GM23248 (cell line): Measurements from ENCODE around the gene NDUFV2. TPM values are rescaled to one million over a fixed set of nuclear protein-coding genes. Genes with fewer than 3 reads are reported as not detected.

Experiments used
- DNase-seq: peaks from one replicate; pipeline ENCODE4 v3.0.0-alpha.2; 2015
- H2AFZ ChIP-seq: fragments of 200-600 bp; sonication (generic); 2 replicates; pipeline ENCODE4 v1.6.1; 2016; ENCODE audit warnings: antibody characterized with exemption
- H3F3A ChIP-seq: fragments of 200-600 bp; sonication (generic); 2 replicates; pipeline ENCODE4 v1.6.1; 2016; ENCODE audit warnings: mild to moderate bottlenecking, antibody characterized with exemption, mixed run types; ENCODE audit not compliant: insufficient read depth
- H3K27ac ChIP-seq: fragments of 200-600 bp; sonication (generic); 2 replicates; pipeline ENCODE4 v1.5.1; 2016; ENCODE audit warnings: mild to moderate bottlenecking
- H3K27me3 ChIP-seq: fragments of 200-600 bp; sonication (generic); replicated peaks from 2 replicates; pipeline ENCODE4 v1.6.1; 2016; ENCODE audit warnings: mild to moderate bottlenecking; ENCODE audit not compliant: insufficient read depth
- H3K36me3 ChIP-seq: fragments of 200-600 bp; sonication (generic); 2 replicates; pipeline ENCODE4 v1.6.1; 2016; ENCODE audit warnings: low read depth, mild to moderate bottlenecking
- H3K4me1 ChIP-seq: fragments of 200-600 bp; sonication (generic); 2 replicates; pipeline ENCODE4 v1.6.1; 2016; ENCODE audit warnings: mild to moderate bottlenecking; ENCODE audit not compliant: insufficient read depth
- H3K4me2 ChIP-seq: fragments of 200-600 bp; sonication (generic); one replicate; pipeline ENCODE4 v1.6.1; 2016; ENCODE audit warnings: mild to moderate bottlenecking; ENCODE audit not compliant: unreplicated experiment
- H3K4me3 ChIP-seq: fragments of 200-600 bp; sonication (generic); 2 replicates; pipeline ENCODE4 v1.5.1; 2016; ENCODE audit warnings: mild to moderate bottlenecking
- H3K79me2 ChIP-seq: fragments of 200-600 bp; sonication (generic); 2 replicates; pipeline ENCODE4 v1.6.1; 2016; ENCODE audit warnings: mild to moderate bottlenecking; ENCODE audit not compliant: insufficient read depth
- H3K9ac ChIP-seq: fragments of 200-600 bp; sonication (generic); 2 replicates; pipeline ENCODE4 v1.6.1; 2016; ENCODE audit warnings: mild to moderate bottlenecking
- H3K9me2 ChIP-seq: fragments of 200-600 bp; sonication (generic); 2 replicates; pipeline ENCODE4 v1.6.1; 2016; ENCODE audit warnings: mixed run types, mild to moderate bottlenecking, moderate library complexity; ENCODE audit not compliant: insufficient read depth
- H3K9me3 ChIP-seq: fragments of 200-600 bp; sonication (generic); one replicate; pipeline ENCODE4 v1.6.1; 2017; ENCODE audit warnings: low read depth
- H4K20me1 ChIP-seq: fragments of 200-600 bp; sonication (generic); 2 replicates; pipeline ENCODE4 v1.6.0; 2016; ENCODE audit not compliant: insufficient read depth
- EZH2 ChIP-seq: fragments of 200-600 bp; sonication (generic); IDR thresholded peaks from 2 replicates; pipeline ENCODE4 v1.6.1; 2018; ENCODE audit warnings: antibody characterized with exemption, mild to moderate bottlenecking; ENCODE audit not compliant: insufficient read depth, poor library complexity, severe bottlenecking
- EZH2phosphoT487 ChIP-seq: fragments of 200-600 bp; sonication (generic); IDR thresholded peaks from 2 replicates; pipeline ENCODE4 v1.6.1; 2018; ENCODE audit warnings: antibody characterized with exemption, moderate library complexity, mild to moderate bottlenecking, low read depth; ENCODE audit not compliant: insufficient read depth
- WGBS, 2 experiments: methylation state at CpG; one replicate each; pipeline ENCODE4 v1.1.6; 2015 to 2017; ENCODE audit warnings: low lambda C conversion rate in 2 of 2, low coverage in 1 of 2; ENCODE audit errors: missing lambda C conversion rate in 2 of 2; 5-methylcytosine and 5-hydroxymethylcytosine counted together
- in situ Hi-C: fragments of 300-500 bp; cut with MboI; formaldehyde crosslinking; loops from 2 replicates; pipeline ENCODE4 v1.15.0; 2020
- polyA plus RNA-seq: library from polyadenylated mRNA; unstranded; fragments of >200 nt; fragmentation: Nextera tagmentation; extraction: Ambion mirVana; gene quantifications from 2 replicates; pipeline ENCODE4 v1.2.1, GENCODE V29; 2016
- total RNA-seq: library from RNA; depleted of rRNA; stranded (reverse); fragments of >200 nt; shearing (Covaris generic); gene quantifications from 2 replicates; pipeline ENCODE4 v1.2.3, GENCODE V29; 2014

The NDUFV2 gene
- total and polyA plus RNA-seq, 2 experiments from 2014 or later, result 80.7 to 208 TPM

GRCh38 chr18:9172506-9173127 is 70.1 kb downstream of the NDUFV2 start:
- Histone ChIP-seq H3K79me2 (peaks cover 96% of the 10 kb centered on the region), H3K4me1 (no peaks in the 10 kb centered on the region), H3F3A (no peaks in the 10 kb centered on the region), H3K9me3 (no peaks in the 10 kb centered on the region), H4K20me1 (peaks cover 10% of the 10 kb centered on the region; the same call in 1 of the 2 replicates), H3K4me2 (no peak overlapping the region), H3K27ac (no peak overlapping the region), H3K9ac (no peak overlapping the region), H3K36me3 (no peaks in the 10 kb centered on the region), H3K9me2 (no peaks in the 10 kb centered on the region), H3K27me3 (no peaks in the 10 kb centered on the region), H3K4me3 (no peak overlapping the region), H2AFZ (no peak overlapping the region)
- DNase-seq, result no peak
- WGBS, 2 experiments, result 93 to 97% methylated on average over 4 of the region's 4 CpGs
- in situ Hi-C loops, result no loop called here
- no peak for TF ChIP-seq EZH2
- TF ChIP-seq EZH2phosphoT487, result no peak

GRCh38 chr18:9173770-9174233 is 71.3 kb downstream of the NDUFV2 start:
- H3K27ac ChIP-seq, result no peak overlapping the region
- no peak for DNase-seq
- TF ChIP-seq EZH2phosphoT487 (no peak), EZH2 (no peak)
- H3K79me2 ChIP-seq, result peaks cover 97% of the 10 kb centered on the region
- H3K9me2 ChIP-seq, result no peaks in the 10 kb centered on the region
- H3K27me3 ChIP-seq, result no peaks in the 10 kb centered on the region
- H3K4me2 ChIP-seq, result no peak overlapping the region
- H4K20me1 ChIP-seq, result peaks cover 10% of the 10 kb centered on the region; the same call in 1 of the 2 replicates
- in situ Hi-C loops, result no loop called here
- WGBS, 2 experiments, result 82 to 87% methylated on average over 6 of the region's 6 CpGs
- H3K4me1 ChIP-seq, result no peaks in the 10 kb centered on the region
- H3K4me3 ChIP-seq, result no peak overlapping the region
- H3K36me3 ChIP-seq, result no peaks in the 10 kb centered on the region
- H3F3A ChIP-seq, result no peaks in the 10 kb centered on the region
- no peaks in the 10 kb centered on the region for H3K9me3 ChIP-seq
- H3K9ac ChIP-seq, result no peak overlapping the region
- no peak overlapping the region for H2AFZ ChIP-seq

- Histone ChIP-seq H3K4me2 (no peak overlapping the region), H3K9ac (no peak overlapping the region), H3K79me2 (peaks cover 97% of the 10 kb centered on the region), H3K4me1 (no peaks in the 10 kb centered on the region), H3K9me3 (no peaks in the 10 kb centered on the region), H3K36me3 (no peaks in the 10 kb centered on the region), H3K27ac (no peak overlapping the region), H3K27me3 (no peaks in the 10 kb centered on the region), H4K20me1 (peaks cover 13% of the 10 kb centered on the region; the same call in 1 of the 2 replicates), H3F3A (no peaks in the 10 kb centered on the region), H3K9me2 (no peaks in the 10 kb centered on the region), H2AFZ (no peak overlapping the region), H3K4me3 (no peak overlapping the region)
- in situ Hi-C loops, result no loop called here
- no peak for DNase-seq
- no peak for TF ChIP-seq EZH2phosphoT487
- no peak for TF ChIP-seq EZH2
- WGBS, 2 experiments, result 82 to 90% methylated on average over 4 of the region's 4 CpGs
Measured at GRCh38 chr18:9174302-9174701, 71.8 kb downstream of the NDUFV2 start.

GRCh38 chr18:9175115-9175514 is 72.6 kb downstream of the NDUFV2 start:
- WGBS, 2 experiments, result 61 to 80% methylated on average over 1 of the region's 1 CpG
- H3F3A ChIP-seq, result no peaks in the 10 kb centered on the region
- in situ Hi-C loops, result no loop called here

More at GRCh38 chr18:9175115-9175514, 72.6 kb downstream of the NDUFV2 start:
- no peak for TF ChIP-seq EZH2phosphoT487
- TF ChIP-seq EZH2, result no peak
- Histone ChIP-seq H3K4me1 (no peaks in the 10 kb centered on the region), H2AFZ (no peak overlapping the region), H3K36me3 (no peaks in the 10 kb centered on the region), H3K9me3 (no peaks in the 10 kb centered on the region), H4K20me1 (peaks cover 13% of the 10 kb centered on the region; the same call in 1 of the 2 replicates), H3K79me2 (peaks cover 97% of the 10 kb centered on the region), H3K4me2 (no peak overlapping the region), H3K4me3 (no peak overlapping the region), H3K9me2 (no peaks in the 10 kb centered on the region), H3K9ac (no peak overlapping the region), H3K27ac (no peak overlapping the region), H3K27me3 (no peaks in the 10 kb centered on the region)
- no peak for DNase-seq
